GM12878 (cell line): ENCODE data around the gene THNSL1. TPM values are rescaled to one million over a fixed set of nuclear protein-coding genes. Genes with fewer than 3 reads are reported as not detected.

Experiments
- ATAC-seq: fragments of 200-7000 bp; cut with Tn5 transposase; 3 replicates; pipeline ENCODE4 v1.9.1; 2020; ENCODE audit warnings: mild to moderate bottlenecking, moderate library complexity
- BruUV-seq: library from RNA; stranded (reverse); fragments of 400-500 nt; replicated peaks from 2 replicates; lab custom pipeline; 2021; lab: Mats Ljungman, UMichigan
- CTCF ChIA-PET: fragments of 300-600 bp; sonication (Branson Sonifier 250); formaldehyde crosslinking; extraction: SDS; loops from one replicate; lab custom pipeline; 2021; ENCODE audit warnings: inconsistent platforms; lab: Yijun Ruan, JAX
- POLR2A ChIA-PET: fragments of 350-600 bp; formaldehyde crosslinking; extraction: SDS; loops from one replicate; lab custom pipeline; 2021; ENCODE audit warnings: inconsistent platforms; lab: Charles Lee
- RAD21 ChIA-PET: fragments of 300-600 bp; sonication (Branson Sonifier 250); formaldehyde crosslinking; loops from one replicate; lab custom pipeline; 2023; ENCODE audit warnings: antibody characterized with exemption; ENCODE audit not compliant: unreplicated experiment; lab: Charles Lee
- SMC1A ChIA-PET: fragments of 300-600 bp; sonication (Branson Sonifier 250); formaldehyde crosslinking; loops from one replicate; lab custom pipeline; 2023; ENCODE audit not compliant: unreplicated experiment, uncharacterized antibody; lab: Charles Lee
- DNase-seq: peaks from one replicate; pipeline ENCODE4 v3.0.0-alpha.2; 2011; ENCODE audit warnings: low read depth, low spot score
- FAIRE-seq: peaks from 3 replicates; lab custom pipeline; 2011; peaks lifted over from hg19 to GRCh38; lab: Jason Lieb, UNC
- H2AFZ ChIP-seq: 2 replicates; pipeline ENCODE4 v1.6.0; 2011; ENCODE audit warnings: low read depth, low read length, control low read depth; ENCODE audit not compliant: control insufficient read depth
- H3K27ac ChIP-seq: 2 replicates; pipeline ENCODE4 v1.5.1; 2011; ENCODE audit warnings: control low read depth; ENCODE audit not compliant: control insufficient read depth, insufficient read depth
- H3K27me3 ChIP-seq, 2 experiments: replicated peaks in 1 of 2; 2 replicates each; pipeline versions ENCODE4 v1.6.0 to v1.6.1; 2011; ENCODE audit warnings: low read length in 1 of 2; ENCODE audit not compliant: control insufficient read depth in 2 of 2, insufficient read depth in 2 of 2
- H3K36me3 ChIP-seq, 2 experiments: 2 replicates each; pipeline ENCODE4 v1.5.1; 2011; ENCODE audit warnings: low read length in 1 of 2; ENCODE audit not compliant: control insufficient read depth in 2 of 2, insufficient read depth in 2 of 2
- H3K4me1 ChIP-seq: 2 replicates; pipeline ENCODE4 v1.6.1; 2011; ENCODE audit warnings: mild to moderate bottlenecking, low read length, moderate library complexity, mixed read lengths; ENCODE audit not compliant: control insufficient read depth, insufficient read depth
- H3K4me2 ChIP-seq: 2 replicates; pipeline ENCODE4 v1.6.0; 2011; ENCODE audit warnings: control low read depth; ENCODE audit not compliant: control insufficient read depth, insufficient read depth
- H3K4me3 ChIP-seq: fragments of 200-600 bp; sonication (generic); 2 replicates; pipeline ENCODE4 v1.5.1; 2016
- H3K79me2 ChIP-seq: 2 replicates; pipeline ENCODE4 v1.6.0; 2011; ENCODE audit warnings: low read length; ENCODE audit not compliant: control insufficient read depth, insufficient read depth
- H3K9ac ChIP-seq: 2 replicates; pipeline ENCODE4 v1.8.0; 2011; ENCODE audit warnings: low read length, control low read depth, mixed read lengths; ENCODE audit not compliant: control insufficient read depth, insufficient read depth
- H3K9me3 ChIP-seq: replicated peaks from 3 replicates; pipeline ENCODE4 v1.5.1; 2011; ENCODE audit warnings: mild to moderate bottlenecking, low read length; ENCODE audit not compliant: control insufficient read depth, insufficient read depth
- H4K20me1 ChIP-seq: 2 replicates; pipeline ENCODE4 v1.6.0; 2011; ENCODE audit not compliant: control insufficient read depth, insufficient read depth
- EP300 ChIP-seq, 2 experiments: fragments of 150-350 bp in 1 of 2; IDR thresholded peaks; 2 replicates each; pipeline ENCODE4 v1.6.1; 2011 to 2012; ENCODE audit warnings: low read depth in 2 of 2, low read length in 2 of 2, borderline replicate concordance in 1 of 2, improper control_type of control experiment in 1 of 2, inconsistent platforms in 1 of 2; ENCODE audit not compliant: control insufficient read depth in 1 of 2
- FOXM1 ChIP-seq: IDR thresholded peaks from 2 replicates; pipeline ENCODE4 v1.6.1; 2012; ENCODE audit warnings: low read depth, mild to moderate bottlenecking, inconsistent platforms, low read length, moderate library complexity
- MAX ChIP-seq: IDR thresholded peaks from 2 replicates; pipeline ENCODE4 v1.6.1; 2012; ENCODE audit warnings: low read depth, low read length, improper control_type of control experiment
- RAD21 ChIP-seq: IDR thresholded peaks from 2 replicates; pipeline ENCODE4 v1.6.1; 2011; ENCODE audit warnings: mild to moderate bottlenecking, low read depth, low read length, moderate library complexity; ENCODE audit not compliant: insufficient read depth
- RAD51 ChIP-seq: fragments of 450-650 bp; IDR thresholded peaks from 2 replicates; pipeline ENCODE4 v1.6.1; 2016; ENCODE audit warnings: moderate library complexity, mild to moderate bottlenecking, inconsistent platforms
- SMC3 ChIP-seq: IDR thresholded peaks from 2 replicates; pipeline ENCODE4 v1.6.1; 2011; ENCODE audit warnings: low read length, improper control_type of control experiment, borderline replicate concordance
- USF1 ChIP-seq: IDR thresholded peaks from 2 replicates; pipeline ENCODE4 v1.6.1; 2011; ENCODE audit warnings: borderline replicate concordance, low read depth, mild to moderate bottlenecking, moderate library complexity, mixed read lengths, low read length; ENCODE audit not compliant: insufficient read depth; ENCODE audit errors: extremely low read length
- YY1 ChIP-seq: IDR thresholded peaks from 2 replicates; pipeline ENCODE4 v1.6.1; 2011; ENCODE audit warnings: low read depth, mild to moderate bottlenecking, low read length
- ZNF24 ChIP-seq: fragments of 450-650 bp; IDR thresholded peaks from 2 replicates; pipeline ENCODE4 v1.6.1; 2017; ENCODE audit warnings: antibody characterized with exemption, mild to moderate bottlenecking
- WGBS: methylation state at CpG from one replicate; pipeline ENCODE4 v1.1.6; 2016; ENCODE audit warnings: low lambda C conversion rate; ENCODE audit not compliant: insufficient replicate concordance, insufficient coverage; ENCODE audit errors: missing lambda C conversion rate; 5-methylcytosine and 5-hydroxymethylcytosine counted together
- in situ Hi-C: fragments of 300-500 bp; cut with MboI; formaldehyde crosslinking; loops from 9 replicates; pipeline ENCODE4 v1.14.3; 2018; ENCODE audit warnings: mixed read lengths
- intact Hi-C: fragments of 100-400 bp; cut with micrococcal nuclease; formaldehyde crosslinking; loops from one replicate; pipeline ENCODE4 v1.14.2; 2022; ENCODE audit not compliant: unreplicated experiment
- polyA plus RNA-seq, 11 experiments: library from polyadenylated mRNA; depleted of rRNA in 4 of 11; unstranded in 6 of 11; stranded (reverse) in 5 of 11; fragments of >200 nt; fragmentation: Nextera tagmentation in 4 of 11; fragmentation: Illumina TruSeq in 1 of 11; extraction: Ambion mirVana in 4 of 11; extraction: Trizol in 1 of 11; gene quantifications; 1 replicate in 1 of 11; 2 replicates in 10 of 11; pipeline versions ENCODE4 v1.2.1 to v1.2.3, GENCODE V29; 2011 to 2016; ENCODE audit warnings: inconsistent platforms in 2 of 11, missing spikeins in 2 of 11, low read depth in 1 of 11
- total RNA-seq, 4 experiments: library from RNA; depleted of rRNA in 3 of 4; stranded (reverse); fragments of >200 nt in 3 of 4; fragmentation: Illumina TruSeq in 1 of 4; extraction: Trizol in 1 of 4; gene quantifications; 2 replicates each; pipeline versions ENCODE4 v1.2.1 to v1.2.3, GENCODE V29; 2013 to 2021
- TF ChIP-seq, protein P1 (sequence below): IDR thresholded peaks from 2 replicates; pipeline ENCODE4 v1.6.1; 2011; ENCODE audit warnings: borderline replicate concordance, low read depth, mild to moderate bottlenecking, moderate library complexity, low read length; ENCODE audit not compliant: insufficient read depth, poor library complexity, severe bottlenecking

THNSL1 gene
- total and polyA plus RNA-seq, 10 of the 15 experiments (the other 5 are each of a cell fraction or from before 2014, with no cell fraction given): 4.2 to 17.5 (median 6.2) TPM

GRCh38 chr10:24989867-24990266 lies 26.5 kb upstream of the THNSL1 start:
- in situ Hi-C loops: no loop called here
- WGBS: 0% methylated on average over 1 of the region's 1 CpG

DNA sequence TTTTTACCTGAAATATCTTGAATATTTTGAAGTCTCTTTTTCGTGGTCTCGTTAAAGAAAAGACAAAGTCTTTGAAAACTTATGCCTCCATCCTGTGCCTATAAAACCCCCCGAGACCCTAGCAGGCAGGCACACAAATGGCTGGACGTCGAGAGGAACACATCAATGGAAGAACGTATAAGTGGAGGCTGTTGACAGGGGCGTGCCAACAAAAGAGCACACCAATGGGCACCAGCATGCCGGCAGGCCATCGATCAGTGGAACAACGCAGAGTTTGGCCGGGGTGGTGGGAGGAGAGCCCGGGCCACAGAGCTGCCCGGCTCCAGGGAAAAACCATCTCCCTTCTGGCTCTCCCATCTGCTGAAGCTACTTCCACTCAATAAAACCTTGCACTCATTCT lies 25.1 kb upstream of the THNSL1 start:
- ChIA-PET CTCF (interaction anchor here (0.8 to 6.5 kb wide), 3 partner anchors 90 to 373 kb away, joined by 3 to 79 read pairs (median 38); no protein-coding TSS in a partner anchor), SMC1A (interaction anchor here (1.6 to 6.5 kb wide), 2 partner anchors 89 to 368 kb away, joined by 3 to 34 read pairs; no protein-coding TSS in a partner anchor), POLR2A (no interaction called here), RAD21 (interaction anchor here (2.5 kb wide), 1 partner anchor 348 kb away, joined by 12 read pairs; no protein-coding TSS in a partner anchor)
- ATAC-seq (no peak), FAIRE-seq (no peak), DNase-seq (no peak)
- H3K27me3 ChIP-seq: no peaks in the 10 kb centered on the region
- no peaks in the 10 kb centered on the region for H3K4me1 ChIP-seq
- no peak overlapping the region for H3K9ac ChIP-seq
- BruUV-seq: no TSS peak
- no peak overlapping the region for H3K4me2 ChIP-seq
- intact Hi-C loops (loop anchor here (5.0 kb wide), 1 partner anchor 264 kb away; no protein-coding TSS in a partner anchor), in situ Hi-C loops (no loop called here)
- no peaks in the 10 kb centered on the region for H3K9me3 ChIP-seq
- no peaks in the 10 kb centered on the region for H3K79me2 ChIP-seq
- no peaks in the 10 kb centered on the region for H4K20me1 ChIP-seq
- no peak overlapping the region for H3K4me3 ChIP-seq
- no peaks in the 10 kb centered on the region for H3K36me3 ChIP-seq
- H3K27ac ChIP-seq: no peak overlapping the region
- H2AFZ ChIP-seq: no peak overlapping the region
- WGBS: 54% methylated on average over 13 of the region's 13 CpGs
- TF ChIP-seq MAX (no peak), ZNF24 (no peak), USF1 (no peak), EP300 (IDR thresholded peaks at IDR 0.05; ENCODE audit: borderline replicate concordance in 1 of 2, control insufficient read depth in 1 of 2, low read depth in 2 of 2, low read length in 2 of 2) (no peak), RAD51 (no peak), FOXM1 (no peak)

More at GRCh38 chr10:24989867-24990266, 26.5 kb upstream of the THNSL1 start:
- ChIA-PET SMC1A (interaction anchor here (0.9 to 6.5 kb wide), 23 partner anchors 8 to 409 kb away, joined by 3 to 41 read pairs (median 7); no protein-coding TSS in a partner anchor), RAD21 (interaction anchor here (0.7 to 5.2 kb wide), 19 partner anchors 26 to 378 kb away, joined by 3 to 30 read pairs (median 4); partner anchors contain the start of genes ARHGAP21, ENKUR and THNSL1), POLR2A (interaction anchor here (0.5 to 1.7 kb wide), 3 partner anchors 60 to 779 kb away, joined by 3 to 6 read pairs (median 5); no protein-coding TSS in a partner anchor), CTCF (interaction anchor here (0.8 to 6.5 kb wide), 25 partner anchors 9 to 613 kb away, joined by 3 to 79 read pairs (median 5); no protein-coding TSS in a partner anchor)
- H3K36me3 ChIP-seq: no peaks in the 10 kb centered on the region
- H3K79me2 ChIP-seq: no peaks in the 10 kb centered on the region
- H3K4me2 ChIP-seq: no peak overlapping the region
- no peak for ATAC-seq
- H3K9ac ChIP-seq: no peak overlapping the region
- no TSS peak for BruUV-seq
- no peak for FAIRE-seq
- no peaks in the 10 kb centered on the region for H3K27me3 ChIP-seq
- DNase-seq: no peak
- H2AFZ ChIP-seq: no peak overlapping the region
- TF ChIP-seq RAD21 (peak; percentile 8; the same call in 1 of the 2 replicates), YY1 (no peak), SMC3 (peak; percentile 39; the same call in 1 of the 2 replicates)
- TF ChIP-seq, protein P1, sequence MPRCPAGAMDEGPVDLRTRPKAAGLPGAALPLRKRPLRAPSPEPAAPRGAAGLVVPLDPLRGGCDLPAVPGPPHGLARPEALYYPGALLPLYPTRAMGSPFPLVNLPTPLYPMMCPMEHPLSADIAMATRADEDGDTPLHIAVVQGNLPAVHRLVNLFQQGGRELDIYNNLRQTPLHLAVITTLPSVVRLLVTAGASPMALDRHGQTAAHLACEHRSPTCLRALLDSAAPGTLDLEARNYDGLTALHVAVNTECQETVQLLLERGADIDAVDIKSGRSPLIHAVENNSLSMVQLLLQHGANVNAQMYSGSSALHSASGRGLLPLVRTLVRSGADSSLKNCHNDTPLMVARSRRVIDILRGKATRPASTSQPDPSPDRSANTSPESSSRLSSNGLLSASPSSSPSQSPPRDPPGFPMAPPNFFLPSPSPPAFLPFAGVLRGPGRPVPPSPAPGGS: no peak
- TF ChIP-seq, all 136 proteins: peak for 2
- no peaks in the 10 kb centered on the region for H3K9me3 ChIP-seq
- no peaks in the 10 kb centered on the region for H4K20me1 ChIP-seq
- intact Hi-C loops: loop anchor here (1.0 to 5.0 kb wide), 3 partner anchors 88 to 347 kb away; no protein-coding TSS in a partner anchor
- H3K27ac ChIP-seq: no peak overlapping the region
- H3K4me1 ChIP-seq: no peaks in the 10 kb centered on the region
- no peak overlapping the region for H3K4me3 ChIP-seq
